Activated CD4-positive, alpha-beta memory T cell treated with anti-CD3 and anti-CD28 coated beads for 36 hours (primary cell): Measurements from ENCODE around the gene LIMK2. TPM values are rescaled to one million over a fixed set of nuclear protein-coding genes. Genes with fewer than 3 reads are reported as not detected.
"Not testable (repeated sequence)": the region's sequence is repeated elsewhere in the genome, so short reads cannot be mapped to it uniquely, and the experiment has no call there.

Source experiments
- CTCF ChIA-PET: fragments of 350-600 bp; sonication (Branson Sonifier 250); formaldehyde crosslinking; loops from one replicate; lab custom pipeline; 2021; ENCODE audit warnings: antibody characterized with exemption, inconsistent platforms; lab: Charles Lee
- POLR2A ChIA-PET: fragments of 350-600 bp; sonication (Branson Sonifier 250); formaldehyde crosslinking; loops from one replicate; lab custom pipeline; 2021; ENCODE audit warnings: antibody characterized with exemption; lab: Charles Lee
- DNase-seq: peaks from one replicate; pipeline ENCODE4 v3.0.0-alpha.2; 2020
- H3K27ac Mint-ChIP-seq: one replicate; pipeline ENCODE4 v1.8.0; 2021; ENCODE audit warnings: mixed read lengths
- H3K27me3 Mint-ChIP-seq: one replicate; pipeline ENCODE4 v1.8.0; 2021; ENCODE audit warnings: mixed read lengths
- H3K36me3 Mint-ChIP-seq: one replicate; pipeline ENCODE4 v1.8.0; 2021; ENCODE audit warnings: mixed read lengths
- H3K4me1 Mint-ChIP-seq: one replicate; pipeline ENCODE4 v1.8.0; 2021; ENCODE audit warnings: low read depth, mixed read lengths
- H3K4me3 Mint-ChIP-seq: one replicate; pipeline ENCODE4 v1.8.0; 2021; ENCODE audit warnings: mild to moderate bottlenecking, mixed read lengths
- H3K9me3 Mint-ChIP-seq: one replicate; pipeline ENCODE4 v1.8.0; 2021; ENCODE audit warnings: mixed read lengths
- intact Hi-C: fragments of 100-400 bp; cut with micrococcal nuclease; formaldehyde crosslinking; loops from one replicate; pipeline ENCODE4 v1.15.1; 2023
- total RNA-seq, 2 experiments: library from RNA; stranded (reverse); gene quantifications; one replicate each; pipeline ENCODE4 v1.2.3, GENCODE V29; 2021

Gene LIMK2
- total RNA-seq, 2 experiments from 2014 or later: 42.0 to 44.7 TPM

DNA sequence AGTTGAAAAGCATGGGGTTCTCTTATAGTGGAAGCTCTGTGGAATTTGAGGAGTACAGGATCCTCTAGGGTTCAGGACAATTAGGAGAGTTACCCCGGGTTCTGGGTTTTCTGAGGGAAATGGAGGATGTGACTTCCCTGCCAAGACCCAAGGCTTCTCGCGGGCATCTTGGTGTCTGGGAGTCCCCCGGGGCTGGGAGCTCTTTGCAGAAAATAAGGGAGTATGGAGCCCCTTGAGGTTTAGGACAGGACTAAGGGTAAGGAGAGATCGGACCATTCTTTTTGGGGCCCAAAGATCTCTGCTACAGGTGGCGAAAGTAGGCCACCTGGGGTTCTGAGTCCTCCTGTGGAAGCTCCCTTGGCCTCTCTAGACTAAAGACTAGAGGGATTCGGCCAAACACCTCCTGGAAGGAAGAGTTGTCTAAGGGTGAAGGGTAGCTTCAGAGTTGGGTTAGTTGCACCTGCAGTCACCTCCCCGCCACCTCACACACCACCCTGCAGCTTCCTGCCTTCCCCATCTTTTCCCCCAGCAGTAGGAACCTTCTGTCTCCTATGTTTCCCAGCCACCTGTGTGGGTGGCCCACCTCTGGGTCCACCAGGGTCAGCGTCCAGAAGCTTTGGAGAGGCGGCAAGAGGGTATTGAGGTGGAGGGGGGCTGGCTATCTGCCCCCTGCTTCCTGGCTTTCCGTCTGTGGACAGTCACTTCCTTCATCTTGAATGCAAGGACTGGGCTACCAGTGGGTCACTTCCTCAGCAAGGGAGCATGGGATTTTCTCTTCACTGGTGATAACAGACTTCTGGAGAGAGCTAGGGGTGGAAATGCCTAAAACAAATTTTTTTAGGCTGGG lies 908 bp downstream of the LIMK2 start:
- H3K4me3 Mint-ChIP-seq: peak overlapping the region; percentile 83
- ChIA-PET POLR2A (interaction anchor here (0.9 to 2.7 kb wide), 9 partner anchors 11 to 244 kb away, joined by 3 to 15 read pairs (median 4); partner anchors contain the start of genes MORC2 and SELENOM), CTCF (interaction anchor here (0.6 to 5.9 kb wide), 27 partner anchors 11 to 331 kb away, joined by 3 to 79 read pairs (median 6); partner anchors contain the start of genes PATZ1, PIK3IP1, RNF185 and SELENOM)
- DNase-seq: peak; percentile 13
- H3K36me3 Mint-ChIP-seq: peaks cover 3% of the 10 kb centered on the region
- H3K27me3 Mint-ChIP-seq: no peaks in the 10 kb centered on the region
- peaks cover 55% of the 10 kb centered on the region for H3K4me1 Mint-ChIP-seq
- intact Hi-C loops: loop anchor here (1.0 to 10.0 kb wide), 4 partner anchors 60 to 128 kb away; partner anchors contain the start of genes PIK3IP1, SELENOM and SMTN
- no peaks in the 10 kb centered on the region for H3K9me3 Mint-ChIP-seq
- H3K27ac Mint-ChIP-seq: peak overlapping the region; percentile 87

DNA sequence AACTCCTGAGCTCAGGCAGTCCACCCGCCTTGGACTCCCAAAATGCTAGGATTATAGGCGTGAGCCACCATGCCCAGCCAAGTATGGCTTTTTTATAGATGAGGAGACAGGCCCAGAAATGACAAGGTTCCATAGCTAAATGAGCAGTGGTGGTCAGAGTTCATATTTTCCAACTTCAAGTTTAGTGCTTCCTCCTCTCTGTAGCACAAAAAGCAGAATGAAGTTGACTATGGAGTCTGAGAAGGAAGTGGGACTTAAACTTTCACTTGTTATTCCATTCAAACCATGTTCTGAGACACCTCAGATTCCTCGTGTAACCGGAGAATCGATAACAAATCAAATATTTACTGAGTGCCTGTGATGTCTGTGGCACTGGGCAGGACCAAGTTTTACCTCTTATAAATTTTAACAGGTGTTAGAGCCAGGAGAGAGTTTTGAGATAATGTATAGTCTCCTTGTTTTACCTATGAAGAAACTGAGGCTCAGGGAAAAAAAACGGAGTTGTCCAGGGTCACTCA lies 3.0 kb downstream of the LIMK2 start:
- DNase-seq: no peak
- Mint-ChIP-seq H3K4me3 (no peak overlapping the region), H3K4me1 (peaks cover 56% of the 10 kb centered on the region), H3K27ac (no peak overlapping the region), H3K27me3 (no peaks in the 10 kb centered on the region), H3K36me3 (peaks cover 3% of the 10 kb centered on the region), H3K9me3 (no peaks in the 10 kb centered on the region)
- POLR2A ChIA-PET: no interaction called here
- CTCF ChIA-PET: interaction anchor here (0.7 to 2.1 kb wide), 2 partner anchors 97 to 107 kb away, joined by 3 to 5 read pairs; partner anchors contain the start of gene SELENOM
- intact Hi-C loops: loop anchor here (10.0 kb wide), 1 partner anchor 130 kb away; the partner anchor contains the start of gene SMTN

DNA sequence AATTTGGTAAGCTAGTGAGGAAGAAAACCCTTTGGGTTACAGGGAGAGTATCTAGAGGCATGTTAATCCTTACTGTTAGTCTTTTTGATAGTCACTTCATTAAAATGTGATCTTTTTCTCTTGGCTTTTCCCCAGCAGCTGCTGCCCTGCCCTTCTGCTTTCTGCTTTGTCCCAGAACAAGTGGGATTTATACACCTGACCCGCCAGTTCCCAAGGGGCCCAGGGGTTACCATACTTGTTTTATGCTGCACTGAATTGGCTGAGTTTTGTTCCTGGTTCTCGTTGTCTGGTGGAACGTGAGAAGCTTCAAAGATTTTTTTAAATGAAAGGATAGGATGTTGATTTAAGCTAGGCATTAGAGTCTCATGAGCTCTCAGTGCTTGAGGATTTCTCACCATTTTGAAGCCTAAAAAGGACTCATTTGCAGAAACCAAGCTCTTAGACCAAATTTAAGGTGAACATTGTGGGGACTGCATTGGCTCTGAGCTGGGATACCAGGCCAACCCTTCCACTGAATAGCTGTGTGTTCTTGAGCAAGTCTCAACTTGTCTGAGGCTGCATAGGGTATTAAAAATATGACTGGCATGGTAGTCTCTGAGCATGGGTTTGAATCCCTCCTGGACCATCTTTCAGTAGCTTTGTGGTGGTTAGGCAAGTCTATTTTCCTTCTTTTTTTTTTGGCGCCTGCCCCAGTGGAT lies 6.6 kb downstream of the LIMK2 start:
- POLR2A ChIA-PET: interaction anchor here (0.6 to 1.4 kb wide), 2 partner anchors 9 to 110 kb away, joined by 3 to 4 read pairs; no protein-coding TSS in a partner anchor
- no peak for DNase-seq
- Mint-ChIP-seq H3K9me3 (no peaks in the 10 kb centered on the region), H3K27ac (peak overlapping the region; percentile 21), H3K27me3 (no peaks in the 10 kb centered on the region), H3K4me1 (peaks cover 58% of the 10 kb centered on the region), H3K36me3 (peaks cover 5% of the 10 kb centered on the region), H3K4me3 (no peak overlapping the region)
- CTCF ChIA-PET: interaction anchor here (0.7 to 1.3 kb wide), 10 partner anchors 11 to 261 kb away, joined by 3 to 12 read pairs (median 4); no protein-coding TSS in a partner anchor
- intact Hi-C loops: loop anchor here (10.0 kb wide), 1 partner anchor 134 kb away; the partner anchor contains the start of gene SMTN

DNA sequence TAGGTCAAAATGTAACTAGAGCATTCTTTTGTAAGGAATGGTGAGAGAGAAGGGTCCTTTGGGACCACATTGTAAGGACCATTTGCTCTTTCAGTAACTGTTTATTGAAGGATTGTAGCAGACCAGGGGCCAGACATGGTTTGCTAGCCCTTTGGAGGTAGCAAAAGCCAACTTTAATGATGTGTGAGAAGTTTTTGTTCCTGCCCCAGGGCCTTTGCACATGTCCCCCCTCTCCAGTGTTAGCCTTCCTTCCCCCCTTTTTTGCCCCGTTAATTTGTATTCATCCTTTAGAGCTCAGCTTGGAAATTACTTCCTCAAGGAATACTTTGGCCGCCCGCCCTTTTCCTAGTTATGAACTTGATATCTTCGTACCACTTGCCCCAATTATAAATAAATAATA lies 9.0 kb downstream of the LIMK2 start:
- CTCF ChIA-PET: interaction anchor here (0.7 to 1.2 kb wide), 3 partner anchors 49 to 51 kb away, joined by 3 read pairs; no protein-coding TSS in a partner anchor
- Mint-ChIP-seq H3K36me3 (peaks cover 5% of the 10 kb centered on the region), H3K27me3 (no peaks in the 10 kb centered on the region), H3K27ac (no peak overlapping the region), H3K4me3 (no peak overlapping the region), H3K4me1 (peaks cover 47% of the 10 kb centered on the region), H3K9me3 (no peaks in the 10 kb centered on the region)
- POLR2A ChIA-PET: interaction anchor here (0.6 kb wide), 1 partner anchor 22 kb away, joined by 3 read pairs; no protein-coding TSS in a partner anchor
- DNase-seq: no peak
- intact Hi-C loops: no loop called here

DNA sequence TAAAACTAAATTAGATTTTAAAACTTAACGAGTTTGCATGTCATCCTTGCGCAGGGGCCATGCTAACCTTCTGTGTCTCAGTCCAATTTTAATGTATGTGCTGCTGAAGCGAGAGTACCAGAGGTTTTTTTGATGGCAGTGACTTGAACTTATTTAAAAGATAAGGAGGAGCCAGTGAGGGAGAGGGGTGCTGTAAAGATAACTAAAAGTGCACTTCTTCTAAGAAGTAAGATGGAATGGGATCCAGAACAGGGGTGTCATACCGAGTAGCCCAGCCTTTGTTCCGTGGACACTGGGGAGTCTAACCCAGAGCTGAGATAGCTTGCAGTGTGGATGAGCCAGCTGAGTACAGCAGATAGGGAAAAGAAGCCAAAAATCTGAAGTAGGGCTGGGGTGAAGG lies 10.6 kb downstream of the LIMK2 start:
- POLR2A ChIA-PET: no interaction called here
- Mint-ChIP-seq H3K4me1 (peaks cover 41% of the 10 kb centered on the region), H3K36me3 (peaks cover 8% of the 10 kb centered on the region), H3K27ac (peak overlapping the region; percentile 19), H3K4me3 (no peak overlapping the region), H3K27me3 (no peaks in the 10 kb centered on the region), H3K9me3 (no peaks in the 10 kb centered on the region)
- CTCF ChIA-PET: interaction anchor here (1.4 to 2.8 kb wide), 4 partner anchors 10 to 115 kb away, joined by 3 to 11 read pairs (median 8); partner anchors contain the start of genes LIMK2 and SELENOM
- no peak for DNase-seq
- intact Hi-C loops: no loop called here

DNA sequence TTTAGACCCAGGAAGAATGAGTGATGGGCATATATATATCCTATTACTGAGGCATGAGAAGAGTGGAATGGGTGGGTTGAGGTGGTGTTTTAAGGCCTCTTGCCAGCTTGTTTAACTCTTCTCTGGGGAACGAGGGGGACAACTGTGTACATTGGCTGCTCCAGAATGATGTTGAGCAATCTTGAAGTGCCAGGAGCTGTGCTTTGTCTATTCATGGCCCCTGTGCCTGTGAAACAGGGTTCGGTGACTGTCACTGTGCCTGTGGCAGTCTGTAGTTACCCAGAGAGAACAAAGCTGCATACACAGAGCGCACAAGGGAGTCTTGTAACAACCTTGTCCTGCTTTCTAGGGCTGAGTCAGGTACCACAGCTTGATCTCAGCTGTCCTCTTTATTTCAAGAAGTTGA lies 11.7 kb downstream of the LIMK2 start:
- H3K9me3 Mint-ChIP-seq: no peaks in the 10 kb centered on the region
- DNase-seq: no peak
- ChIA-PET POLR2A (interaction anchor here (1.3 kb wide), 1 partner anchor 11 kb away, joined by 7 read pairs; the partner anchor contains the start of gene LIMK2), CTCF (interaction anchor here (1.4 to 2.8 kb wide), 4 partner anchors 11 to 116 kb away, joined by 3 to 11 read pairs (median 8); partner anchors contain the start of genes LIMK2 and SELENOM)
- no peaks in the 10 kb centered on the region for H3K27me3 Mint-ChIP-seq
- H3K36me3 Mint-ChIP-seq: peaks cover 8% of the 10 kb centered on the region
- intact Hi-C loops: no loop called here
- no peak overlapping the region for H3K4me3 Mint-ChIP-seq
- peaks cover 34% of the 10 kb centered on the region for H3K4me1 Mint-ChIP-seq
- no peak overlapping the region for H3K27ac Mint-ChIP-seq

DNA sequence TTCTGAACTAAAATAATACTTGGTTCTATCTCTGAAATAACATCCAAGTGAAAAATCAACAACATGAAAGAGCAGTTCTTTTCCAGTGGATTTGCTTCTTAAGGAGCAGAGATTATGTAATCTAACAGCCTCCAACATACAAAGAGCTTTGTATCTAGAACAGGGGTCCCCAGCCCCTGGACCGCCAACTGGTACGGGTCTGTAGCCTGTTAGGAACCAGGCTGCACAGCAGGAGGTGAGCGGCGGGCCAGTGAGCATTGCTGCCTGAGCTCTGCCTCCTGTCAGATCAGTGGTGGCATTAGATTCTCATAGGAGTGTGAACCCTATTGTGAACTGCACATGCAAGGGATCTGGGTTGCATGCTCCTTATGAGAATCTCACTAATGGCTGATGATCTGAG lies 12.6 kb downstream of the LIMK2 start:
- H3K27ac Mint-ChIP-seq, intact Hi-C loops, H3K27me3 Mint-ChIP-seq, H3K36me3 Mint-ChIP-seq, H3K4me3 Mint-ChIP-seq, DNase-seq, H3K9me3 Mint-ChIP-seq: not testable (repeated sequence)
- ChIA-PET POLR2A (interaction anchor here (1.3 kb wide), 1 partner anchor 12 kb away, joined by 7 read pairs; the partner anchor contains the start of gene LIMK2), CTCF (interaction anchor here (1.7 to 2.8 kb wide), 4 partner anchors 12 to 89 kb away, joined by 4 to 11 read pairs (median 8); partner anchors contain the start of gene LIMK2)
- H3K4me1 Mint-ChIP-seq: peaks cover 43% of the 10 kb centered on the region

DNA sequence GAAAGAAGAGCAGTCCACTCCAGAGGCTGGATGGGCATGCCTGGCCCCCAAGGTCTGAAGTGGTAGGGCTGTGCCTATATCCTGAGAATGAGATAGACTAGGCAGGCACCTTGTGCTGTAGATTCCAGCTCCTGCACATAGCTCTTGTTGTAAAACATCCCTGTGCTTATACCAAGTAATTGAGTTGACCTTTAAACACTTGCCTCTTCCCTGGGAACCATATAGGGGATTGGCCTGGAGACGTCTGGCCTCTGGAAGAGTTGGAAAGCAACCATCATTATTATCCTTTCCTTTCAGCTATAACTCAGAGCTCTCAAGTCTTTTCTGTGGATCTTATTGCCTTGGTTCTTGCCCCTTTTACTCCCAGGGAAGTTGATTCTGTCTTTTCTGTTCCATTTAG lies 15.1 kb downstream of the LIMK2 start:
- intact Hi-C loops: no loop called here
- DNase-seq: no peak
- CTCF ChIA-PET: interaction anchor here (0.9 to 1.7 kb wide), 4 partner anchors 16 to 119 kb away, joined by 3 to 7 read pairs (median 4); no protein-coding TSS in a partner anchor
- Mint-ChIP-seq H3K4me3 (no peak overlapping the region), H3K4me1 (peaks cover 48% of the 10 kb centered on the region), H3K9me3 (no peaks in the 10 kb centered on the region), H3K36me3 (peaks cover 6% of the 10 kb centered on the region), H3K27me3 (no peaks in the 10 kb centered on the region), H3K27ac (no peak overlapping the region)
- POLR2A ChIA-PET: interaction anchor here (1.1 to 1.4 kb wide), 2 partner anchors 9 to 50 kb away, joined by 3 to 4 read pairs; no protein-coding TSS in a partner anchor

DNA sequence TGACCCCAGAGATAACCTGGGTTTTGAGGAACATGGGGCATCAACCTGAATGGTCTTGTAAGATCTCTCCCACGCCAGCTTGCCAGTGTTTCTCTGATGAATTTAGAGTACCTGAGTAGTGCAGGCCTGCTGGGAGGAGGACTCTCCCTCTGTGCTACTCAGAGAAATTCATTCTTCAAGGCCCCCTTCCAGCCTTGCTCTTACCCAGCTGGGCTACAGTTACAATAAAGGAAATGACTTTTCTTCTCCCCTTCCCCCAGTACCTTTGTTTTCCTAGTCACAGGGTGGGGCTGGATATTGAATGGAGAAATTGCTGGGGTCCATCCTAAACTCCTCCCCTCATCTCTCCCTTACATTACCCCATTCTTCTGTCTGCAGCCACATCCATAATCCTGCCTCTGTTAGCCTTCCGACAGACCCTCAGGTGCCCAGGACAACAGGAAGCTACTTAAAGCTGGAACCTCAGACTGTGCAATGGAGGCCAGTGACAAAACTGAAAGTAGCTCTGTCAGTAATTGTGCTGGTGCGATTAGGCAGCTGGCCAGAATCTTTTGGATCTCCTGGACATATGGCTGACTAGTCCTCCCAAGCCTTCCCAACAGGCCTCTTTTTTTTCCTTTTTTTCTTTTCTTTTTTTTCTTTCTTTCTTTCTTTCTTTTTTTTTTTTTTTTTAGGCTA lies 17.4 kb downstream of the LIMK2 start:
- peaks cover 6% of the 10 kb centered on the region for H3K36me3 Mint-ChIP-seq
- no peaks in the 10 kb centered on the region for H3K9me3 Mint-ChIP-seq
- CTCF ChIA-PET: interaction anchor here (1.4 to 4.4 kb wide), 8 partner anchors 11 to 279 kb away, joined by 3 to 47 read pairs (median 5); partner anchors contain the start of genes LIMK2 and SELENOM
- peaks cover 35% of the 10 kb centered on the region for H3K4me1 Mint-ChIP-seq
- intact Hi-C loops: loop anchor here (10.0 kb wide), 1 partner anchor 285 kb away; no protein-coding TSS in a partner anchor
- no peaks in the 10 kb centered on the region for H3K27me3 Mint-ChIP-seq
- POLR2A ChIA-PET: interaction anchor here (0.6 kb wide), 1 partner anchor 54 kb away, joined by 3 read pairs; no protein-coding TSS in a partner anchor
- no peak overlapping the region for H3K4me3 Mint-ChIP-seq
- DNase-seq: no peak
- peak overlapping the region; percentile 86 for H3K27ac Mint-ChIP-seq

DNA sequence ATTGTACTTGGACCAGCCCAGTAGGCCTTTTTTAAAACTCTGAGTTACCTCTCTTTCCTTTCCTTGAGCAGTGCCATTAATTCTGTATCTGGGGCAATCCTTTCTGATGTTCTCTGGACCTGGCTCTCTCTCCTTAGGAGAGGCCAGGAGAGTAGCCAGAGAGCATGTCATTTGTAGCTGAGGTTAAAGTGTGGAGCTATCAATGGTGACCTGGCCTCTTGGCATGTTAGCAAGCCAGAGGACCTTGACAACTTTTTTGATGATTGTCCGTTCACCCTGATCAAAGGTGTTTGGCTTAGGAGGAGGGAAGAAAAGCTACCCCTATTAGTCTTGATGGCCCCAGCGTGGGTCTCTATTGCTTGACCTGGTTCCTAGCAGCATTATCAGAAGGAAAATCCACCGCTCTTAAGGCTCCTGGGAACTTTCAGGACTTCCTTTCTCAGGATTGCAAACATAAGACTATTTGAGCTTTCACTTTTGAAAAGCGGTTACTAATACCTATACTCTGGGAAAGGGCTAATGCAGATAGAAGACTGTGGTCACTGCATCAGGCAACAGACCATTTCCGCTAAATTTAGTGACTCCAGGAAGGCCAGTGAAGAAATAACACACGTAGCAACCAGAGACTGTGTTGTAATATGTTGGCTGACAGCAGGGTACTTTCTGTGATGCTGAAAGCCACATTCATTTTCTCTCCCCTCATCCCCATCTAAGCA lies 18.2 kb downstream of the LIMK2 start:
- intact Hi-C loops: loop anchor here (10.0 kb wide), 1 partner anchor 286 kb away; no protein-coding TSS in a partner anchor
- ChIA-PET POLR2A (interaction anchor here (0.6 kb wide), 1 partner anchor 55 kb away, joined by 3 read pairs; no protein-coding TSS in a partner anchor), CTCF (interaction anchor here (0.7 to 4.4 kb wide), 12 partner anchors 12 to 280 kb away, joined by 3 to 47 read pairs (median 3); partner anchors contain the start of genes LIMK2 and SELENOM)
- no peak for DNase-seq
- no peaks in the 10 kb centered on the region for H3K9me3 Mint-ChIP-seq
- H3K27ac Mint-ChIP-seq: peak overlapping the region; percentile 86
- peaks cover 8% of the 10 kb centered on the region for H3K36me3 Mint-ChIP-seq
- peaks cover 38% of the 10 kb centered on the region for H3K4me1 Mint-ChIP-seq
- no peaks in the 10 kb centered on the region for H3K27me3 Mint-ChIP-seq
- H3K4me3 Mint-ChIP-seq: no peak overlapping the region
